Stimulated activated CD4-positive, alpha-beta T cell treated with anti-CD3 and anti-CD28 coated beads, Interleukin-2, amount 100 ng/mL, for 24 hours (primary cell): Measurements from ENCODE around the gene NPBWR2.
"Not testable (repeated sequence)": the region's sequence is repeated elsewhere in the genome, so short reads cannot be mapped to it uniquely, and the experiment has no call there.

Experiments
- DNase-seq, 2 donors: peaks; one replicate each; pipeline ENCODE4 v3.0.0-alpha.2; 2020

The NPBWR2 gene

GRCh38 chr20:64102647-64103354, 4.6 kb downstream of the NPBWR2 start:
- no peak for DNase-seq

DNA sequence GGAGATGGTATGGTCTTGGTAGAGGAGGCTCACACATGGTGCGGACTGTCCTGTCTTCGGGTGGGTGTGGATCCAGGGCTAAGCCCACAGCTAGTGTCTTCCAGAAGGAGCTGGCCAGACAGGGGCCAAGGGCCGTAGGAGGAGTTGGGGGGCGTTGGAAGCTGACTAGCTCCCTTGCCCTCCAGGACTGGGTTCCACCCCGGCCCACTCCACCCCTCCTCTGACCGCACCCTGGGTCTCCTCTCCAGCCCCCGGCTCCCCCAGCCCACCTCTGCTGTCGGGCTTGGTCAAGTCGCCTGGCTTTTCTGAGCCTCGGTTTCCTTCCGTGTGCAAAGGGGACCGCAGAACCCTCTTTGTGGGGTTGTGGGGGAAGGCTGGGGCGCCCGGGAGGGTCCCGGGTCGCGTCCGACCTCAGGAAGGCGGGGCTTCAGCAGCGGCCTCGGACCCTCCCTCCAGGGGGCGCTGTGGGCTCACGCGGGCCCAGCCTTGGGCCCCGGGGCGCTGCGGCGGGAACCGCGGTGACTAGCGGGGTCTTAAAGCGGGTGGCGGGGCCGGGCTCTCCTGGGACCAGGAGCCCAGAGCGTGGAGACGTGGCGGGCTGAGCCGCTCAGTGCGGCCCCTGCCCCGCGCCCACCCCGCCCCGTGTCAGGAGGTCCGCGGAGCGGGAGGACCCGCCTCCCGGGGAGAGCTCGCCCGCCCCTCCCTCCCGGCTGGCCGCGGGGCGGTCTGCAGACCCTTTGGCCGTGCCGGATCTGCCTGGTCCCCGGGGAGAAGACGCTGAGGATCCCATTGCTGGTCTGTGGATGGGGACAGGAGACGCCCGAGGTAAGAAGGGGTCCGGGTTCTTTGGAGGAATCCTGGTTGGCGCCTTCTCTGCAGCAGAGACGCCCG, 5.4 kb downstream of the NPBWR2 start:
- peak; percentile 78 to 80 for DNase-seq

GRCh38 chr20:64100946-64101688, 6.2 kb downstream of the NPBWR2 start:
- no peak for DNase-seq

GRCh38 chr20:64100566-64100888, 6.8 kb downstream of the NPBWR2 start:
- DNase-seq: no peak

DNA sequence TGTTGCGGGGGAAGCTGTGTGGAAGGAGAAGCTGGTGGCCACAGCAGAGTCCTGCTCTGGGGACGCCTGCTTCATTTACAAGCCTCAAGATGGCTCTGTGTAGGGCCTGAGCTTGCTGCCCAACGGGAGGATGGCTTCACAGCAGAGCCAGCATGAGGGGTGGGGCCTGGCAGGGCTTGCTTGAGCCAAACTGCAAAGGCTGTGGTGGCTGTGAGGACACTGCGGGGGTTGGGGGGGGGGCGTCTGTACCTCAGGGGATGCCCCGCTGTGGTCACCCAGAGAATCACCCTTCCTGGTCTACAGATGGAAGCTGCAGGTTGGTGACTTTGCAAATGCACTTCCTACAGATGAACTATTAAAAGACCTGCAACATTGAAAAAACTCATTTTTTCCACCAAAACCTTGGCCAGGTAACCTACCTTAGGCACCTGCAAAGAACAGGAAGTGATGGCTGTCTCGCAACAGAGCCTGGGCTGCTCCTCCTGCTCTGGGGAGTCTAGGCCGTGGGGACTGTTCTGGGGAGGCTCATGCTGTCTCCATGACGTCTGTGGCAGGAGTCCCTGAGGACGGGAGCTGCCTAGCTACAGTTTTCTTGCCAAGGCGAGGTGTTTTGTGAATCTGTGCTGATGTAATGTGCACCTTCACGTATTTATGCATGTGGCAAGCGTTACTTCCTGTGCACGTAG, 7.3 kb downstream of the NPBWR2 start:
- no peak for DNase-seq

DNA sequence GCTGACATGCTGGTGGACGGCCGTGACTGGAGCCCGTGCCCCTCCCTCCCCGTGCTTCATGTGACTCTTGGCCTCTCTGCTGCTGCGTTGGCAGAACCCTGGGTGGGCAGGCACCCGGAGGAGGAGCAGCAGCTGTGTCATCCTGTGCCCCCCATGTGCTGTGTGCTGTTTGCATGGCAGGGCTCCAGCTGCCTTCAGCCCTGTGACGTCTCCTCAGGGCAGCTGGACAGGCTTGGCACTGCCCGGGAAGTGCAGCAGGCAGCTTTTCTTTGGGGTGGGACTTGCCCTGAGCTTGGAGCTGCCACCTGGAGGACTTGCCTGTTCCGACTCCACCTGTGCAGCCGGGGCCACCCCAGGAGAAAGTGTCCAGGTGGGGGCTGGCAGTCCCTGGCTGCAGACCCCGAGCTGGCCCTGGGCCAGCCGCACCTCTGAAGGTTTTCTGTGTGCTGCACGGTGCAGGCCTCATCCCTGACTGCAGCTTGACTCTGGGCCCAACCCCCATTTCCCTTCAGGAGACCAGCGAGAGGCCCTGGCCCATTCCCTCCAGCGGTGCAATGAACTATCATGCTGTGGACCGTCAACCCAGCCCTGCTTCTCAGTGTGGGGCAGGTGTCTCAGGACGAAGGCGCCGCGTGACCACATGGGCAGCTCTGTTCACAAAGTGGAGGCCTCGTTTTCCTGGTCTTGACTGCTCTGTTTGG, 8.1 kb downstream of the NPBWR2 start:
- no peak for DNase-seq

DNA sequence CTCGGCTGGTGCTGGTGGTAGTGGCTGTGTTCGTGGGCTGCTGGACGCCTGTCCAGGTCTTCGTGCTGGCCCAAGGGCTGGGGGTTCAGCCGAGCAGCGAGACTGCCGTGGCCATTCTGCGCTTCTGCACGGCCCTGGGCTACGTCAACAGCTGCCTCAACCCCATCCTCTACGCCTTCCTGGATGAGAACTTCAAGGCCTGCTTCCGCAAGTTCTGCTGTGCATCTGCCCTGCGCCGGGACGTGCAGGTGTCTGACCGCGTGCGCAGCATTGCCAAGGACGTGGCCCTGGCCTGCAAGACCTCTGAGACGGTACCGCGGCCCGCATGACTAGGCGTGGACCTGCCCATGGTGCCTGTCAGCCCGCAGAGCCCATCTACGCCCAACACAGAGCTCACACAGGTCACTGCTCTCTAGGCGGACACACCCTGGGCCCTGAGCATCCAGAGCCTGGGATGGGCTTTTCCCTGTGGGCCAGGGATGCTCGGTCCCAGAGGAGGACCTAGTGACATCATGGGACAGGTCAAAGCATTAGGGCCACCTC, 8.8 kb downstream of the NPBWR2 start:
- DNase-seq: no peak

- no peak for DNase-seq
Measured at GRCh38 chr20:64096535-64096934, 10.8 kb downstream of the NPBWR2 start.

DNA sequence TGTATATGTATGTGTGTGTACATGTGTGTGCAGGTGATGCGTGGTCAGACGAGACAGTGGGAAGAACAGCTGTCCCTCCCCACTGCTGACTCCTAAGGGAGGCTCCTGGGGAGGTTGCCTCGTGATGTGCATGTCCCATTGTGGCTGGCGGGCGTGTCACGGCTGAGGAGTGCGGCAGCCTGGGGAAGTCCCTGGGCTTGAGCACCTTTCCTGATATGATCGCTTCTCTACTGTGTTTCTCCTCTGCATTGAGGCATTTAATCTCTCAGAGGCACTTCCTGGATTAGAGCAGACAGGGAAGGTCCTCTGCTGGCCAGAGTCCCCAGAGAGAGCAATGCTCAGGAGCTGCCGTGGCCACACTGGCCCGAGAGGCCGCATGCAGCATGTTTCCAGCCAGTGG, 11.4 kb downstream of the NPBWR2 start:
- no peak for DNase-seq

DNA sequence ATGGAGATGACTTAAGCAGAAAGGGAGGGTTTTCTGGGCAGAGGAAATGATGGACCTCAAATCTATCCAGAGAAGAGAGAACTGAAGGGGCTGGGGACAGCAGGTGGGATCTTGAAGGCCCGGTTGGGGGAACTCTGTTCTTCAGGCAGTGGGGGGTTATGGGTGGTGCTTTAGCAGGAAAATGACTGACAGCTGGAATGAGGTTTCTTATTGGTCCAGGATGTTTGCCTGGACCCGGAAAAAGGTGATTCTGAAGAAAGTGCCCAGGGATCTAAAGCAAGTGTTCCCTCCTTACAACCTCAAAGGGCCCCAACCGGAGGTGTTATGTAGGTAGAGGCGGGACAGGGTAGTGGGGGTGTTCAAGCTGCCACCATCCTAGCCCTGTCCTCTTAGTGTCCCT, 11.9 kb downstream of the NPBWR2 start:
- DNase-seq: no peak

- DNase-seq: no peak
Measured at GRCh38 chr20:64093013-64093503, 14.3 kb downstream of the NPBWR2 start.

DNA sequence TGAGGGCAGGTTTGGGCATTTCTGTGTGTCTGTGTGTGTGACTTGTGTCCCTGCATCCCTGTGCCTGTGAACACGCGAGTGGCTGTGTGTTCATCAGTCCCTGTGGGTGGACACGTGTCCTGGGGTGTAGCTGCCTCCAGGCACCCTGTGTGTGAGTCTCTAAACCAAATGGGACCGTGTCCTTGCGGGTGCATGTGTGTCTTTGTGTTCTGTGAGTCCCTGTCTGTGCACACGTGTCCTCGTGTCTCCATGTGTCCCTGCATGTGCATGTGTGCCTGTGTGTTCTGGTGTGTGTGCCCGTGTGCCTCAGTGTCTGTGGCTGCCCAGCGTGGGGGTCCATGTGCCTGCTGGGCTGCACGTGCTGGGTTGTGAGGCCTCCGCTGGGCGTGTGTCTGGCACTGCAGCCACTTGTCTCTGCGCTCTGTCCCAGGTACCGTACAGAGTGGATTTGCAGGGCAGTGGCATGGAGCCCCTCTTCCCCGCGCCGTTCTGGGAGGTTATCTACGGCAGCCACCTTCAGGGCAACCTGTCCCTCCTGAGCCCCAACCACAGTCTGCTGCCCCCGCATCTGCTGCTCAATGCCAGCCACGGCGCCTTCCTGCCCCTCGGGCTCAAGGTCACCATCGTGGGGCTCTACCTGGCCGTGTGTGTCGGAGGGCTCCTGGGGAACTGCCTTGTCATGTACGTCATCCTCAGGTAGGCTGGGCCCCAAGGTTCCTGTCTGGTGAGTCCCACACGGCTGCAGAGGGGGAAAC, 14.9 kb downstream of the NPBWR2 start:
- no peak for DNase-seq

DNA sequence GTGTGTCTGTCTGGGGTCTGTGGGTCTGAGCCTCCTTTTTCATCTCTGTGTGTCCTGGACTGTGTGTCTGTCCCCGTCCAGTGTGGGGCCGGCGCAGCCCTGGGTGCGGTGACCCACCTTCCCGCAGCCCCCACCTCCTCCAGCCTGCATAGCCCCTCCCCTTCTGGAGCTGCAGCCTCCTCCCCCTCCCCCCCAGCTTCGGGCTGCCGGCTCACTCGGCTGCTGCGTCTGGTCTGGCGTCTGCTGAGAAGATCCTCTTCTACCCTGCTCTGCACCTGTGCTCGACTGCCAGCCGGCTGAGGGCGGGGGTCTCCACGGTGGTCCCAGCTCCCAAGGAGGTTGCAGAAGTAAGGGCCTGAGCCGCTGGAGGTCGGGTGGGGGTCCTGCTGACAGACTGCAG, 15.6 kb downstream of the NPBWR2 start:
- no peak for DNase-seq

DNA sequence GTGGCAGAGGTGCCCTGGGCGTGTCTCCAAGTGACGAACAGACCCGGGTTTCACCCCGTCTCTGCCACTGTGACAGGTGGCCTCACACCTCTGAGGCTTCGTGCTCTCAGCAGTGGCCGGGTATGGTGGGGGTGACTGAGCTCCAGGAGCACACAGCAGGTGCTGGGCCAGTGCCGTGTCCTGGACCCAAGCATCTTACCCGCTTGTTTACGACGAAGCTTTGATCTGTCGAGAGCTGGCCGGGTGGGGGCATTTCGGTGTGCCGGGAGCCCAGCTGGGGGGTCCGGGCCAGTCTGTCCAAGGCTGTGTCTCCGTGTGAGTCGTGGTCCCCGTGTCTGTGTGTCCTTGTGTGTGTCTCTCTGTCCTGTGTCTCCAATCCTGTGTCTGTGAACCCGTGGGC, 16.0 kb downstream of the NPBWR2 start:
- DNase-seq: no peak

DNA sequence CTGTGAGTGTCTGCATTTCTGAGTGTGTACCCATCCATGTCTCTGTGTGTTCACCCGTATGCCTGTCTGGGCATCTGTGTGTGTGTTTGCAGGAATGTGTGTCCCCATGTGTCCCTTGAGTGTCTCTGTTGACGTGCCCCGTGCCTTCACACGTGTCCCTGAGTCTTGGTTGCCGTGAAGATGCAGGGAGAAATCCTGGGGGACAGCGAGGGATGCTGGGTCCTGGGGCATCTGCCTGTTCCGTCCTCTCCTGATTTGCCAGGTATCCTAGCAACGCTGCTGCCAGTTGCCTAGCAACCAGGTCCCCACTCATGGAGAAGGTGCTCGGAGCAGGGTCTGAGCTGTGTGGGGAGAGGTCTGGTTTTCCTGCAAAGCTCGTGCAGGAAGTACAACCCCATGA, 17.2 kb downstream of the NPBWR2 start:
- DNase-seq: no peak

GRCh38 chr20:64088586-64088985, 18.8 kb downstream of the NPBWR2 start:
- DNase-seq: not testable (repeated sequence)

DNA sequence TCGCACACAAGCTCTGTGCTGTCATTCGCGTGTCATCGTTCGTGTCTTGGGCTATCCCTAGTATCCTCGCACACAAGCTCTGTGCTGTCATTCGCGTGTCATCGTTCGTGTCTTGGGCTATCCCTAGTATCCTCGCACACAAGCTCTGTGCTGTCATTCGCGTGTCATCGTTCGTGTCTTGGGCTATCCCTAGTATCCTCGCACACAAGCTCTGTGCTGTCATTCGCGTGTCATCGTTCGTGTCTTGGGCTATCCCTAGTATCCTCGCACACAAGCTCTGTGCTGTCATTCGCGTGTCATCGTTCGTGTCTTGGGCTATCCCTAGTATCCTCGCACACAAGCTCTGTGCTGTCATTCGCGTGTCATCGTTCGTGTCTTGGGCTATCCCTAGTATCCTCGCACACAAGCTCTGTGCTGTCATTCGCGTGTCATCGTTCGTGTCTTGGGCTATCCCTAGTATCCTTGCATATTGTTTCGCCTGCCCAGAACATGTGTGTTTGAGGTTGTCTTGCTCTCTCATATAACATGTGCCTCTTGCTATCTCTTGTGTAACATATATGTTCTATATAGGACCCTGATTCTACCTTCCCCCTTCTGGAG, 20.0 kb downstream of the NPBWR2 start:
- DNase-seq: not testable (repeated sequence)

DNA sequence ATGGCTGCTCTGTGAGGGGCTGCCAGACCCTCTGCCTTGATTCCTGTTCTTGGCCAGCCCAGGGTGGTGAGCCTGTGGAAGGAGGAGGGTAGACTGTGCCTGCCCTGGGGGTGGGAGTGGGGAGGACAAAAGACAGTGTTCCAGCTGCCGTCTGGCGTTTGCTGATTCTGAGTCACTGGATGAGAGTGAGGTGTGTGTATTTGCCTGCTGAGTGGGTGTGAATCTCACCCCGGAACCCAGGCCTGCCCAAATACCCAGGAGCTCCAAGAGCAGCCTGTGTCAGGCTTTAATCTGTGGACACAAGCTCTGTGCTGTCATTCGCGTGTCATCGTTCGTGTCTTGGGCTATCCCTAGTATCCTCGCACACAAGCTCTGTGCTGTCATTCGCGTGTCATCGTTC, 20.6 kb downstream of the NPBWR2 start:
- DNase-seq: no peak

GRCh38 chr20:64084685-64085152, 22.6 kb downstream of the NPBWR2 start:
- DNase-seq: no peak

- DNase-seq: no peak
Measured at GRCh38 chr20:64083804-64084684, 23.3 kb downstream of the NPBWR2 start, which contains the start of gene LKAAEAR1. LKAAEAR1 (minus strand) TSS chr20:64084398; CDS start chr20:64084219, 179 bp downstream.
